NCI-H1694 (cell line): Measurements from ENCODE around the gene F5.

Source experiments
- DNase-seq: peaks from one replicate; lab custom pipeline; 2025; lab: John Stamatoyannopoulos, UW

Gene F5

GRCh38 chr1:169586395-169587255 lies at the start of gene F5:
F5 (minus strand) TSS chr1:169586481; CDS start chr1:169586386, 95 bp downstream.
- peak; percentile 38 for DNase-seq

GRCh38 chr1:169634877-169635276 lies 48.6 kb upstream of the F5 start:
- no peak for DNase-seq

GRCh38 chr1:169634145-169634544 lies 47.9 kb upstream of the F5 start:
- no peak for DNase-seq

GRCh38 chr1:169631249-169631648 lies 45.0 kb upstream of the F5 start:
- no peak for DNase-seq

- DNase-seq: no peak
Observed at GRCh38 chr1:169630006-169630405, 43.7 kb upstream of the F5 start, which contains the start of gene SELP. SELP (minus strand) TSS chr1:169630124; CDS start chr1:169630074, 50 bp downstream.

- no peak for DNase-seq
Observed at GRCh38 chr1:169624912-169625311, 38.6 kb upstream of the F5 start.

- DNase-seq: no peak
Observed at GRCh38 chr1:169624122-169624521, 37.8 kb upstream of the F5 start.

- no peak for DNase-seq
Observed at GRCh38 chr1:169623132-169623926, 37.0 kb upstream of the F5 start.

GRCh38 chr1:169620565-169620964 lies 34.3 kb upstream of the F5 start:
- no peak for DNase-seq

GRCh38 chr1:169618367-169618766 lies 32.1 kb upstream of the F5 start:
- no peak for DNase-seq

GRCh38 chr1:169615803-169616202 lies 29.5 kb upstream of the F5 start:
- no peak for DNase-seq

- no peak for DNase-seq
Observed at GRCh38 chr1:169610858-169611257, 24.6 kb upstream of the F5 start.

- no peak for DNase-seq
Observed at GRCh38 chr1:169610108-169610507, 23.8 kb upstream of the F5 start.

GRCh38 chr1:169608226-169608625 lies 21.9 kb upstream of the F5 start:
- DNase-seq: no peak

- no peak for DNase-seq
Observed at GRCh38 chr1:169604781-169605560, 18.7 kb upstream of the F5 start.

- DNase-seq: no peak
Observed at GRCh38 chr1:169601096-169601881, 15.0 kb upstream of the F5 start.

- no peak for DNase-seq
Observed at GRCh38 chr1:169595764-169596711, 9.8 kb upstream of the F5 start.

GRCh38 chr1:169594391-169594790 lies 8.1 kb upstream of the F5 start:
- no peak for DNase-seq

- no peak for DNase-seq
Observed at GRCh38 chr1:169590932-169591331, 4.7 kb upstream of the F5 start.

- no peak for DNase-seq
Observed at GRCh38 chr1:169588785-169589485, 2.7 kb upstream of the F5 start.
